Measurements from ENCODE around the gene RAPH1. TPM values are rescaled to one million over a fixed set of nuclear protein-coding genes. Genes with fewer than 3 reads are reported as not detected.

RAPH1 gene, protein sequence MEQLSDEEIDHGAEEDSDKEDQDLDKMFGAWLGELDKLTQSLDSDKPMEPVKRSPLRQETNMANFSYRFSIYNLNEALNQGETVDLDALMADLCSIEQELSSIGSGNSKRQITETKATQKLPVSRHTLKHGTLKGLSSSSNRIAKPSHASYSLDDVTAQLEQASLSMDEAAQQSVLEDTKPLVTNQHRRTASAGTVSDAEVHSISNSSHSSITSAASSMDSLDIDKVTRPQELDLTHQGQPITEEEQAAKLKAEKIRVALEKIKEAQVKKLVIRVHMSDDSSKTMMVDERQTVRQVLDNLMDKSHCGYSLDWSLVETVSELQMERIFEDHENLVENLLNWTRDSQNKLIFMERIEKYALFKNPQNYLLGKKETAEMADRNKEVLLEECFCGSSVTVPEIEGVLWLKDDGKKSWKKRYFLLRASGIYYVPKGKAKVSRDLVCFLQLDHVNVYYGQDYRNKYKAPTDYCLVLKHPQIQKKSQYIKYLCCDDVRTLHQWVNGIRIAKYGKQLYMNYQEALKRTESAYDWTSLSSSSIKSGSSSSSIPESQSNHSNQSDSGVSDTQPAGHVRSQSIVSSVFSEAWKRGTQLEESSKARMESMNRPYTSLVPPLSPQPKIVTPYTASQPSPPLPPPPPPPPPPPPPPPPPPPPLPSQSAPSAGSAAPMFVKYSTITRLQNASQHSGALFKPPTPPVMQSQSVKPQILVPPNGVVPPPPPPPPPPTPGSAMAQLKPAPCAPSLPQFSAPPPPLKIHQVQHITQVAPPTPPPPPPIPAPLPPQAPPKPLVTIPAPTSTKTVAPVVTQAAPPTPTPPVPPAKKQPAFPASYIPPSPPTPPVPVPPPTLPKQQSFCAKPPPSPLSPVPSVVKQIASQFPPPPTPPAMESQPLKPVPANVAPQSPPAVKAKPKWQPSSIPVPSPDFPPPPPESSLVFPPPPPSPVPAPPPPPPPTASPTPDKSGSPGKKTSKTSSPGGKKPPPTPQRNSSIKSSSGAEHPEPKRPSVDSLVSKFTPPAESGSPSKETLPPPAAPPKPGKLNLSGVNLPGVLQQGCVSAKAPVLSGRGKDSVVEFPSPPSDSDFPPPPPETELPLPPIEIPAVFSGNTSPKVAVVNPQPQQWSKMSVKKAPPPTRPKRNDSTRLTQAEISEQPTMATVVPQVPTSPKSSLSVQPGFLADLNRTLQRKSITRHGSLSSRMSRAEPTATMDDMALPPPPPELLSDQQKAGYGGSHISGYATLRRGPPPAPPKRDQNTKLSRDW
- total RNA-seq (2021), result 16.5 and 16.8 TPM in 2 replicates
- percentile 65 among the genes with signal in this experiment for Bru-seq, nascent RNA
- percentile 64 among the genes with signal in this experiment for BruChase-seq, experiment 1, labeled RNA remaining after a 2-hour chase
- percentile 66 among the genes with signal in this experiment for BruChase-seq, experiment 2, labeled RNA remaining after a 6-hour chase
- long read RNA-seq, partial matches to known transcripts, result 0 of 14 reads
- long read RNA-seq, other reads (novel, unspliced or antisense), result 14 of 14 reads

DNA sequence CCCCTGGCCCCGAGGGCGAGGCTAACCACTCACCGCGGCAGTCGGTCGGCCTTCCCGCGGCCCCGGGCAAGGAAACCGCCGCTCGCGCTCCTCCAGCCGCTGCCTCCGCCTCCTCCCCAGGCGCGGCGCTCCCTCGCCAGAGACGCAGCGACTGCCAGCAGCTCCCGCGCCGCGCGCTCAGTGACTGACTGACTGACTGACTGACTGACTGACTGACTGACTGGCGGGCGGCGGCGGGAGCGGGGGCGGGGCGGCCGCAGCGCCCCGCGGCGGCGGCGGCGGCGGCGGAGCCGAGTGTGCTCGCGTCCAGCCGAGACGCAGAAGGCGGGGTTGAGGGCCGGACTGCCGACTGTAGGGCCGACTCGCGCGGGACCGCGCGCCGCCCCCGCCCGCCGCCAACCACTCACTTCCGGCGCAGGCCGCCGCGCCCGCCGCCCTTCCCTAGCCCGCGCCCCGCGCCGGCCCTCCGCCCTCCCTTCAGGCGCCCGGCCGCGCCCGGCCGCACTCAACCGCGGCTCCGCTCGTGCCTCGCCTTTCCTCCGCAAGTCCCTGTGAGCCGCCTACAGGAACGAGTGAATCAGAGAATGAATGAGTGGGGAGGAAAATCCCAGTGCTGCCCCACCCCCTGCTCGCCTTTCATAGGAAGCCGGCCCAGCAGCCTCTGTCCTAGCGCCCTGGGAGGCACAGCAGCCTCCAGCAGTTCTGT lies at the start of gene RAPH1:
Gene RAPH1 (minus strand): TSS at position 224 of the 706 bp plus-strand sequence. CDS start 39,948 bp downstream, outside the sequence.
- Histone ChIP-seq H3K9me2 (ENCODE audit: insufficient read depth) (no peaks in the 10 kb centered on the region), H3K4me1 (replicated peaks; ENCODE audit: insufficient read depth) (peaks cover 24% of the 10 kb centered on the region), H3K79me2 (ENCODE audit: low read depth) (peaks cover 44% of the 10 kb centered on the region), H3F3A (ENCODE audit: insufficient read depth, low read depth) (peaks cover 13% of the 10 kb centered on the region; the same call in 1 of the 2 replicates), H3K36me3 (ENCODE audit: low read depth) (no peaks in the 10 kb centered on the region), H3K4me2 (peak within 1 kb of the TSS; percentile 94), H4K20me1 (ENCODE audit: insufficient read depth) (no peaks in the 10 kb centered on the region), H3K9me3 (ENCODE audit: insufficient read depth, low read depth) (no peaks in the 10 kb centered on the region; the same call in 1 of the 2 replicates), H2AFZ (peak within 1 kb of the TSS; percentile 87), H3K27ac (peak within 1 kb of the TSS; percentile 74), H3K4me3 (peak within 1 kb of the TSS; percentile 79), H3K27me3 (ENCODE audit: insufficient read depth, low read depth) (no peaks in the 10 kb centered on the region)
- intact Hi-C loops (cut with micrococcal nuclease; ENCODE audit: unreplicated experiment), result loop anchor here (1.0 to 5.0 kb wide), 2 partner anchors 42 to 276 kb away; no protein-coding TSS in a partner anchor
- TF ChIP-seq EZH2 (IDR thresholded peaks at IDR 0.05; ENCODE audit: low read depth), result no peak
- TF ChIP-seq, protein P1, sequence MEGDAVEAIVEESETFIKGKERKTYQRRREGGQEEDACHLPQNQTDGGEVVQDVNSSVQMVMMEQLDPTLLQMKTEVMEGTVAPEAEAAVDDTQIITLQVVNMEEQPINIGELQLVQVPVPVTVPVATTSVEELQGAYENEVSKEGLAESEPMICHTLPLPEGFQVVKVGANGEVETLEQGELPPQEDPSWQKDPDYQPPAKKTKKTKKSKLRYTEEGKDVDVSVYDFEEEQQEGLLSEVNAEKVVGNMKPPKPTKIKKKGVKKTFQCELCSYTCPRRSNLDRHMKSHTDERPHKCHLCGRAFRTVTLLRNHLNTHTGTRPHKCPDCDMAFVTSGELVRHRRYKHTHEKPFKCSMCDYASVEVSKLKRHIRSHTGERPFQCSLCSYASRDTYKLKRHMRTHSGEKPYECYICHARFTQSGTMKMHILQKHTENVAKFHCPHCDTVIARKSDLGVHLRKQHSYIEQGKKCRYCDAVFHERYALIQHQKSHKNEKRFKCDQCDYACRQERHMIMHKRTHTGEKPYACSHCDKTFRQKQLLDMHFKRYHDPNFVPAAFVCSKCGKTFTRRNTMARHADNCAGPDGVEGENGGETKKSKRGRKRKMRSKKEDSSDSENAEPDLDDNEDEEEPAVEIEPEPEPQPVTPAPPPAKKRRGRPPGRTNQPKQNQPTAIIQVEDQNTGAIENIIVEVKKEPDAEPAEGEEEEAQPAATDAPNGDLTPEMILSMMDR (conservative IDR thresholded peaks at IDR 0.05), result no peak
- peak; percentile 58 to 69 for DNase-seq
- POLR2A ChIA-PET (ENCODE audit: unreplicated experiment), result interaction anchor here (0.5 to 0.6 kb wide), 2 partner anchors 28 to 67 kb away, joined by 3 to 6 read pairs; no protein-coding TSS in a partner anchor
- no TSS peak for BruUV-seq (replicated peaks)
- CTCF ChIA-PET, result no interaction called here

DNA sequence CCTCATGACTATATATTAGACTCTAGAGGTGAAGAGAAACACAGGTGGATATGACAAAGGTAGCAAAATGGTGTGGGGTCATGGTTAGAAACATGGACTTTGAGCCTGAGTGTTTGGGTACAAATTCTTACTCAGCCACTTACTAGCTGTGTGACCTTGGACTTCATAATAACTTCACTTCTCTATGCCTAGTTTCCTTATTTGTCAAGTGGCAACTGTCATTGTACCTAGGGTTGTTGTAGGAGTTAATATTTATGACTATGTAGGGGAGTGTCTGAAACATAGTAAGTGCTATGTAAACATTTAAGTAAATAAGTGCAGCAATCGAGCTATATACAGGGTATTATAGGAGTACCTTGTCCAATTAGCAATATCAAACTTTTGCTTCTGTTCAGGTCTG lies 49.7 kb upstream of the RAPH1 start:
- Histone ChIP-seq H3F3A (ENCODE audit: insufficient read depth, low read depth) (peaks cover 27% of the 10 kb centered on the region), H3K27ac (peak overlapping the region; percentile 75; the same call in 1 of the 2 replicates), H3K4me2 (peak overlapping the region; percentile 71), H3K27me3 (ENCODE audit: insufficient read depth, low read depth) (no peaks in the 10 kb centered on the region), H3K79me2 (ENCODE audit: low read depth) (no peaks in the 10 kb centered on the region), H2AFZ (no peak overlapping the region), H3K4me3 (no peak overlapping the region), H3K9me2 (ENCODE audit: insufficient read depth) (0 out of 2 replicates have a peak, but pooled peaks cover 5% of the 10 kb centered on the region), H3K4me1 (replicated peaks; ENCODE audit: insufficient read depth) (peaks cover 79% of the 10 kb centered on the region), H3K36me3 (ENCODE audit: low read depth) (no peaks in the 10 kb centered on the region), H3K9me3 (ENCODE audit: insufficient read depth, low read depth) (no peaks in the 10 kb centered on the region), H4K20me1 (ENCODE audit: insufficient read depth) (no peaks in the 10 kb centered on the region)
- no TSS peak for BruUV-seq (replicated peaks)
- no peak for DNase-seq
- no peak for TF ChIP-seq EZH2 (IDR thresholded peaks at IDR 0.05; ENCODE audit: low read depth)
- TF ChIP-seq, protein P1 (conservative IDR thresholded peaks at IDR 0.05), result no peak
- intact Hi-C loops (cut with micrococcal nuclease; ENCODE audit: unreplicated experiment), result no loop called here
- ChIA-PET POLR2A (ENCODE audit: unreplicated experiment) (no interaction called here), CTCF (no interaction called here)
